ENCODE results near the gene ZDHHC7. TPM values are rescaled to one million over a fixed set of nuclear protein-coding genes. Genes with fewer than 3 reads are reported as not detected.

ZDHHC7 gene
- total RNA-seq, 2 experiments from 2014 or later = 20.7 to 23.6 TPM

GRCh38 chr16:84929421-84930297, 81.7 kb downstream of the ZDHHC7 start:
- intact Hi-C loops (cut with micrococcal nuclease) = loop anchor here (5.0 kb wide), 1 partner anchor 158 kb away; no protein-coding TSS in a partner anchor
- no peak for TF ChIP-seq CTCF (IDR thresholded peaks at IDR 0.05)
- no peak overlapping the region for H3K4me3 Mint-ChIP-seq
- H3K36me3 Mint-ChIP-seq (ENCODE audit: low read depth) = no peaks in the 10 kb centered on the region
- H3K27me3 Mint-ChIP-seq = no peaks in the 10 kb centered on the region
- ATAC-seq (peak; percentile 29), DNase-seq (peak; percentile 34)
- H3K9me3 Mint-ChIP-seq = peaks cover 4% of the 10 kb centered on the region
- POLR2A ChIA-PET = no interaction called here
- H3K4me1 Mint-ChIP-seq (ENCODE audit: low read depth) = no peaks in the 10 kb centered on the region
- H3K27ac Mint-ChIP-seq = peak overlapping the region; percentile 41
- CTCF ChIA-PET = interaction anchor here (1.5 to 6.1 kb wide), 2 partner anchors 41 to 176 kb away, joined by 6 to 89 read pairs; no protein-coding TSS in a partner anchor

DNA sequence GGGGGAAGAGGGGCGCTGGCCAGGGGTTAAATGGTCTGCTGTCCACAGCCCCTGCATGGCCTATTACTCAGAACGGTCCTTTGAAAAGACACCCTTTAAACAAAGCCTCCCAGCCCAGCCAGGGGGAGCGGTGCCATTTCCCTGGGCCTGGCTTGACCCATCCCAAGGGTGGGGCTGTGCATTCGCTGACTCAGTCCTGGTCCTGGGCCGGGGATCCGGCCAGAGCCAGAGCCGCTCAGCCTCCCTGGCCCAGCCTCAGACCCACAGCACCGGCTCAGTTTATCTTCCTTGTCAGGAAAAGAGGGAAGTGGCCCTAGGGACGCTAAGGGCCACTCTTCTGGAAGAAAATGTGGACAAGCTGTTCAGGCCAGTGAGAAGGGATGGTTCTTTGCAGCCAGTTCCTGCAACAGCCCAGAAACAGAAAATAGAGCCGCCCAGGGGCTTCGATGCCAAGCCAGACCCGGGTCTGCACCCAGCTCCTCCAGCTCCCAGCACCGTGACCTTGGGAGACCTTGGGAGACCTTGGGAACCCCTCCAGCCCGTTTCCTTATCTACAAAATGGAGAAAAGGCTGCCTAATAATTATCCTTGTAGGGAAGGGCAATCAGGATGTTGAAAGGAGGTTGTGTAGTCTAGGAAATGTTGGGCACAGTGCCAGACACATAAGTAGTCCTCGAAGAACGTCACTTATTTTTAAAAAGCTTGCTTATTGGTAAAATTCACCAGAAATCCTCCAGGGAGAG, 82.5 kb downstream of the ZDHHC7 start:
- ChIA-PET CTCF (interaction anchor here (1.1 to 6.1 kb wide), 3 partner anchors 23 to 175 kb away, joined by 4 to 89 read pairs (median 6); no protein-coding TSS in a partner anchor), POLR2A (no interaction called here)
- no peaks in the 10 kb centered on the region for H3K27me3 Mint-ChIP-seq
- no peaks in the 10 kb centered on the region for H3K4me1 Mint-ChIP-seq (ENCODE audit: low read depth)
- ATAC-seq = no peak
- intact Hi-C loops (cut with micrococcal nuclease) = loop anchor here (5.0 kb wide), 1 partner anchor 158 kb away; no protein-coding TSS in a partner anchor
- H3K27ac Mint-ChIP-seq = no peak overlapping the region
- DNase-seq = no peak
- H3K4me3 Mint-ChIP-seq = no peak overlapping the region
- H3K9me3 Mint-ChIP-seq = peaks cover 4% of the 10 kb centered on the region
- no peak for TF ChIP-seq CTCF (IDR thresholded peaks at IDR 0.05)
- no peaks in the 10 kb centered on the region for H3K36me3 Mint-ChIP-seq (ENCODE audit: low read depth)

GRCh38 chr16:84927621-84928591, 83.4 kb downstream of the ZDHHC7 start:
- H3K27me3 Mint-ChIP-seq = no peaks in the 10 kb centered on the region
- intact Hi-C loops (cut with micrococcal nuclease) = loop anchor here (5.0 kb wide), 1 partner anchor 159 kb away; no protein-coding TSS in a partner anchor
- TF ChIP-seq CTCF (IDR thresholded peaks at IDR 0.05) = no peak
- POLR2A ChIA-PET = interaction anchor here (0.5 kb wide), 1 partner anchor 45 kb away, joined by 3 read pairs; no protein-coding TSS in a partner anchor
- CTCF ChIA-PET = interaction anchor here (1.1 to 6.1 kb wide), 3 partner anchors 24 to 174 kb away, joined by 4 to 89 read pairs (median 6); no protein-coding TSS in a partner anchor
- H3K4me1 Mint-ChIP-seq (ENCODE audit: low read depth) = no peaks in the 10 kb centered on the region
- DNase-seq (no peak), ATAC-seq (no peak)
- H3K4me3 Mint-ChIP-seq = no peak overlapping the region
- H3K9me3 Mint-ChIP-seq = peaks cover 4% of the 10 kb centered on the region
- H3K27ac Mint-ChIP-seq = no peak overlapping the region
- H3K36me3 Mint-ChIP-seq (ENCODE audit: low read depth) = no peaks in the 10 kb centered on the region

DNA sequence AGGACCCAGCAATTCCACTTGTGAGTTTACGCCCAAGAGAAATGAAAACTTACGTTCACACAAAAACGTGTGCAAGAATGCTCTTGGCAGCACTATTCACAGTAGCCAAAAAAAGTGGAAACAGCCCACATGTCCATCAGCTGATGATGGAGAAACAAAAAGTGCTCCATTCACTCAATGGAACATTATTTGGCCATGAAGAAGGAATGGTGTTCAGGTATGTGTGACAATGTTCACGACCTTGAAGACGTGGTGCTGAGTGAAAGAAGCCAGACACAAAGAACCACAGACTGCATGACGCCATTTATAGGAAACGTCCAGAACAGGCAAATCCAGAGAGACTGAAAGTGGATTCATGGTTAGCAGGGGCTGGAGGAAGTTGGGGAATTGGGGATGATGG, 84.9 kb downstream of the ZDHHC7 start:
- peaks cover 4% of the 10 kb centered on the region for H3K9me3 Mint-ChIP-seq
- no peak for DNase-seq
- H3K36me3 Mint-ChIP-seq (ENCODE audit: low read depth) = no peaks in the 10 kb centered on the region
- H3K4me3 Mint-ChIP-seq = no peak overlapping the region
- intact Hi-C loops (cut with micrococcal nuclease) = loop anchor here (5.0 kb wide), 1 partner anchor 161 kb away; no protein-coding TSS in a partner anchor
- ChIA-PET POLR2A (no interaction called here), CTCF (interaction anchor here (0.9 to 6.1 kb wide), 8 partner anchors 7 to 188 kb away, joined by 3 to 89 read pairs (median 7); no protein-coding TSS in a partner anchor)
- no peaks in the 10 kb centered on the region for H3K27me3 Mint-ChIP-seq
- H3K27ac Mint-ChIP-seq = no peak overlapping the region
- no peak for TF ChIP-seq CTCF (IDR thresholded peaks at IDR 0.05)
- no peaks in the 10 kb centered on the region for H3K4me1 Mint-ChIP-seq (ENCODE audit: low read depth)
- no peak for ATAC-seq

Data from activated CD8-positive, alpha-beta T cell treated with anti-CD3 and anti-CD28 coated beads for 36 hours (primary cell).